Peyer's patch (tissue), 4 donors: ENCODE results near the gene ZNF483.

Experiments used
- CTCF ChIP-seq, 6 experiments: fragments of 450-650 bp in 4 of 6; fragments of 200-600 bp in 2 of 6; sonication (generic) in 1 of 6; IDR thresholded peaks; one replicate each; pipeline ENCODE4 v1.5.1; 2017 to 2019; ENCODE audit warnings: antibody characterized with exemption in 6 of 6, mild to moderate bottlenecking in 3 of 6, moderate library complexity in 1 of 6
- POLR2A ChIP-seq, 2 donors: fragments of 450-650 bp; IDR thresholded peaks; one replicate each; pipeline ENCODE4 v1.5.1; 2017; ENCODE audit warnings: antibody characterized with exemption in 2 of 2, mild to moderate bottlenecking in 2 of 2, moderate library complexity in 2 of 2

DNA sequence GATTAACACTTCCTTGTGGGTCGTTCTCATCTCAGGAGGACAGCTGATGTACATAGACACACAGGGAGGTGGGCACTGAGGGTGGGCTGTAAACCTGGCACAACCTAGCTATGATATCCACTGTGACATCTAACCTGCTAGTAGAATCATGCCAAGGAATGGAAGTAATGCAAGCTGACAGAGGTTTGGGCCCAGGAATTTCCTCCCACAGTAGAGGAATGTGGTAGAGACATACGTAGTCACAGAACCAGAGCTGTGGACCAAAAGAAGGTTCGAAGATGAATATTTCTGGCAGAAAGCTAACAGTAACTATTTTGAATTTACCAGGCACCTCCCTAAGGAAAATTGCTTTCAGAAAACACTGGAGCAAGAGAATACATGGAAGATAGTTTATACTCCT is 90.9 kb downstream of the ZNF483 start:
- TF ChIP-seq CTCF (IDR thresholded peaks at IDR 0.05): no peak
- TF ChIP-seq POLR2A (IDR thresholded peaks at IDR 0.05): no peak
